Subcutaneous adipose tissue (tissue), 4 donors: ENCODE measurements around the gene PROSER2. TPM values are rescaled to one million over a fixed set of nuclear protein-coding genes. Genes with fewer than 3 reads are reported as not detected.

Experiments
- CTCF ChIP-seq: fragments of 450-650 bp; IDR thresholded peaks from one replicate; pipeline ENCODE4 v1.5.1; 2016; ENCODE audit warnings: low read depth, mild to moderate bottlenecking, control low read depth, antibody characterized with exemption, moderate library complexity
- total RNA-seq, 4 donors: library from RNA; depleted of rRNA; stranded (reverse); fragments of >200 nt; gene quantifications; one replicate each; pipeline ENCODE4 v1.1.0, GENCODE V29; 2016

The PROSER2 gene
- total RNA-seq, 4 donors from 2014 or later = 3.4 to 8.1 (median 5.3) TPM

- no peak for TF ChIP-seq CTCF
These were observed 90.0 kb downstream of the PROSER2 start for GRCh38 chr10:11913079-11913641.

DNA sequence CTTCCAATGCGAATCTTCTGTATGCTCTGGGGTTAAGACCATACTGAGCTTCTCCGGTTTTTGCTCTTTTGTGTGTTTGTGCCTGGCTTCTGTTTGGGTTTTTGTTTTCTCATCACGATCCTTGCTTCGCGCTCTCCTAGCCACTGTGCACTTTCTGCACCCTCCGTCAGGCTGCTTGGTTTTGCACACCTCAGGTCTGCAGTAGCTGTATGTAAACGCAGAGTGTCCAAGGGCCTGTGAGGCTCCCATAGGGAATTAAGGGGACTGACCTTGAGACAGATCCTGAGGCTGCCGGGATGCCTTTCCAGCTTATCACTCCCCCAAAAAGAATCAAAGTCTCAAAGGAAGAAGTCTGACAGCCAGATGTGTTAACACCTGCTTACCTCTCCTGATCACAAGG, 95.2 kb downstream of the PROSER2 start:
- no peak for TF ChIP-seq CTCF

GRCh38 chr10:11919271-11919670, 96.1 kb downstream of the PROSER2 start:
- TF ChIP-seq CTCF = no peak

Other genes starting within 250 kb of the PROSER2 start
- 10 to 100 TPM; 13.2 to 24.6 (median 19.4) TPM for gene USP6NL, start 211.7 kb upstream of the PROSER2 start, total RNA-seq
- gene ECHDC3, start 81.0 kb upstream of the PROSER2 start, total RNA-seq = 100 to 1,000 TPM; 137 to 711 (median 391) TPM
- gene UPF2, start 219.5 kb downstream of the PROSER2 start, total RNA-seq = 10 to 100 TPM; 21.9 to 30.8 (median 24.5) TPM
- 10 to 100 TPM; 21.8 to 26.2 (median 22.2) TPM for gene DHTKD1, start 245.6 kb downstream of the PROSER2 start, total RNA-seq